GM12878 (cell line): ENCODE results near the gene LRRC2.
"Not testable (repeated sequence)": the region's sequence is repeated elsewhere in the genome, so short reads cannot be mapped to it uniquely, and the experiment has no call there.

Source experiments
- CEBPB ChIP-seq, 2 experiments: fragments of 150-350 bp in 1 of 2; IDR thresholded peaks; 2 replicates each; pipeline ENCODE4 v1.6.1; 2012 to 2014; ENCODE audit warnings: low read depth in 2 of 2, low read length in 2 of 2, borderline replicate concordance in 1 of 2, inconsistent platforms in 1 of 2
- CHD2 ChIP-seq: IDR thresholded peaks from 2 replicates; pipeline ENCODE4 v1.6.1; 2011; ENCODE audit warnings: low read depth, low read length, improper control_type of control experiment, borderline replicate concordance
- EZH2 ChIP-seq: IDR thresholded peaks from 2 replicates; pipeline ENCODE4 v1.6.1; 2012; ENCODE audit warnings: low read depth, mild to moderate bottlenecking, control low read depth, inconsistent platforms, low read length, borderline replicate concordance; ENCODE audit not compliant: control insufficient read depth
- PAX8 ChIP-seq: fragments of 450-650 bp; IDR thresholded peaks from 2 replicates; pipeline ENCODE4 v1.6.1; 2017; ENCODE audit warnings: mild to moderate bottlenecking, moderate library complexity
- POLR2AphosphoS2 ChIP-seq: IDR thresholded peaks from 2 replicates; pipeline ENCODE4 v1.6.1; 2011; ENCODE audit warnings: low read depth, mild to moderate bottlenecking, low read length, improper control_type of control experiment, moderate library complexity
- POLR2AphosphoS5 ChIP-seq: IDR thresholded peaks from 2 replicates; pipeline ENCODE4 v1.6.1; 2011; ENCODE audit warnings: mild to moderate bottlenecking, low read length, inconsistent platforms
- RB1 ChIP-seq: fragments of 450-650 bp; formaldehyde crosslinking; IDR thresholded peaks from 2 replicates; pipeline ENCODE4 v1.6.1; 2017; ENCODE audit warnings: mild to moderate bottlenecking, borderline replicate concordance
- RELB ChIP-seq: fragments of 450-650 bp; IDR thresholded peaks from 2 replicates; pipeline ENCODE4 v1.6.1; 2017; ENCODE audit warnings: low read depth, mild to moderate bottlenecking, moderate library complexity
- SIX5 ChIP-seq: IDR thresholded peaks from 2 replicates; pipeline ENCODE4 v1.6.1; 2011; ENCODE audit warnings: mild to moderate bottlenecking, low read depth, low read length, moderate library complexity; ENCODE audit not compliant: severe bottlenecking
- SMARCA5 ChIP-seq: fragments of 450-650 bp; IDR thresholded peaks from 2 replicates; pipeline ENCODE4 v1.6.1; 2017; ENCODE audit warnings: mild to moderate bottlenecking
- TCF7 ChIP-seq: IDR thresholded peaks from 2 replicates; pipeline ENCODE4 v1.6.1; 2014; ENCODE audit warnings: antibody characterized with exemption, borderline replicate concordance
- TF ChIP-seq, protein P1 (sequence below): fragments of 450-650 bp; IDR thresholded peaks from 2 replicates; pipeline ENCODE4 v1.6.1; 2016; ENCODE audit warnings: mild to moderate bottlenecking
- TF ChIP-seq, protein P2 (sequence below), 3 experiments: IDR thresholded peaks in 2 of 3; conservative IDR thresholded peaks in 1 of 3; 2 replicates each; pipeline ENCODE4 v1.5.1; 2011; ENCODE audit warnings: low read depth in 3 of 3, low read length in 3 of 3, mild to moderate bottlenecking in 3 of 3, control low read depth in 2 of 3, moderate library complexity in 2 of 3, inconsistent platforms in 1 of 3, mixed read lengths in 1 of 3; ENCODE audit not compliant: control insufficient read depth in 2 of 3, insufficient read depth in 1 of 3; ENCODE audit errors: extremely low read depth in 1 of 3

- TF ChIP-seq RELB; SIX5; TCF7; SMARCA5; CHD2; RB1; PAX8; POLR2AphosphoS5; EZH2; CEBPB (IDR thresholded peaks at IDR 0.05; ENCODE audit: borderline replicate concordance in 1 of 2, low read depth in 2 of 2, low read length in 2 of 2); POLR2AphosphoS2: not testable (repeated sequence)
- TF ChIP-seq, protein P1, sequence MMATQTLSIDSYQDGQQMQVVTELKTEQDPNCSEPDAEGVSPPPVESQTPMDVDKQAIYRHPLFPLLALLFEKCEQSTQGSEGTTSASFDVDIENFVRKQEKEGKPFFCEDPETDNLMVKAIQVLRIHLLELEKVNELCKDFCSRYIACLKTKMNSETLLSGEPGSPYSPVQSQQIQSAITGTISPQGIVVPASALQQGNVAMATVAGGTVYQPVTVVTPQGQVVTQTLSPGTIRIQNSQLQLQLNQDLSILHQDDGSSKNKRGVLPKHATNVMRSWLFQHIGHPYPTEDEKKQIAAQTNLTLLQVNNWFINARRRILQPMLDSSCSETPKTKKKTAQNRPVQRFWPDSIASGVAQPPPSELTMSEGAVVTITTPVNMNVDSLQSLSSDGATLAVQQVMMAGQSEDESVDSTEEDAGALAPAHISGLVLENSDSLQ, result not testable (repeated sequence)
- TF ChIP-seq, protein P2, sequence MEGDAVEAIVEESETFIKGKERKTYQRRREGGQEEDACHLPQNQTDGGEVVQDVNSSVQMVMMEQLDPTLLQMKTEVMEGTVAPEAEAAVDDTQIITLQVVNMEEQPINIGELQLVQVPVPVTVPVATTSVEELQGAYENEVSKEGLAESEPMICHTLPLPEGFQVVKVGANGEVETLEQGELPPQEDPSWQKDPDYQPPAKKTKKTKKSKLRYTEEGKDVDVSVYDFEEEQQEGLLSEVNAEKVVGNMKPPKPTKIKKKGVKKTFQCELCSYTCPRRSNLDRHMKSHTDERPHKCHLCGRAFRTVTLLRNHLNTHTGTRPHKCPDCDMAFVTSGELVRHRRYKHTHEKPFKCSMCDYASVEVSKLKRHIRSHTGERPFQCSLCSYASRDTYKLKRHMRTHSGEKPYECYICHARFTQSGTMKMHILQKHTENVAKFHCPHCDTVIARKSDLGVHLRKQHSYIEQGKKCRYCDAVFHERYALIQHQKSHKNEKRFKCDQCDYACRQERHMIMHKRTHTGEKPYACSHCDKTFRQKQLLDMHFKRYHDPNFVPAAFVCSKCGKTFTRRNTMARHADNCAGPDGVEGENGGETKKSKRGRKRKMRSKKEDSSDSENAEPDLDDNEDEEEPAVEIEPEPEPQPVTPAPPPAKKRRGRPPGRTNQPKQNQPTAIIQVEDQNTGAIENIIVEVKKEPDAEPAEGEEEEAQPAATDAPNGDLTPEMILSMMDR (IDR thresholded peaks at IDR 0.05 in 2 of 3, conservative IDR thresholded peaks at IDR 0.05 in 1 of 3; ENCODE audit: control insufficient read depth in 2 of 3, extremely low read depth in 1 of 3, insufficient read depth in 1 of 3, low read depth in 3 of 3, low read length in 3 of 3), result not testable (repeated sequence)
These were observed 27.7 kb downstream of the LRRC2 start for GRCh38 chr3:46538425-46538802.
